HEK293 (cell line): ENCODE results near the gene VAV3.

Experiments
- CTCF ChIA-PET: fragments of 350-600 bp; formaldehyde crosslinking; extraction: SDS; loops from one replicate; lab custom pipeline; 2021; ENCODE audit warnings: antibody characterized with exemption; lab: Yijun Ruan, JAX
- POLR2A ChIA-PET: fragments of 300-600 bp; formaldehyde crosslinking; extraction: SDS; loops from one replicate; lab custom pipeline; 2020; ENCODE audit warnings: antibody characterized with exemption, inconsistent platforms; lab: Yijun Ruan, JAX
- H3K27ac ChIP-seq: fragments of 200-500 bp; sonication (Bioruptor generic); 2 replicates; pipeline ENCODE4 v1.5.1; 2014; ENCODE audit warnings: low read depth, low read length, control low read depth, inconsistent platforms; ENCODE audit errors: extremely low read depth
- H3K36me3 ChIP-seq, 2 experiments: fragments of 200-500 bp in 1 of 2; sonication (Bioruptor generic) in 1 of 2; 1 replicate in 1 of 2; 2 replicates in 1 of 2; pipeline ENCODE4 v1.5.1; 2014 to 2017; ENCODE audit warnings: inconsistent platforms in 2 of 2, low read length in 2 of 2; ENCODE audit not compliant: control insufficient read depth in 2 of 2, insufficient read depth in 1 of 2
- H3K4me1 ChIP-seq: fragments of 200-500 bp; sonication (Bioruptor generic); 2 replicates; pipeline ENCODE4 v1.5.1; 2014; ENCODE audit warnings: mild to moderate bottlenecking, low read length, inconsistent platforms; ENCODE audit not compliant: control insufficient read depth, insufficient read depth
- H3K4me3 ChIP-seq: 2 replicates; pipeline ENCODE4 v1.5.1; 2011; ENCODE audit warnings: low read depth, mild to moderate bottlenecking, control low read depth, low read length, moderate library complexity
- H3K9me3 ChIP-seq: fragments of 200-500 bp; sonication (Bioruptor generic); 2 replicates; pipeline ENCODE4 v1.5.1; 2014; ENCODE audit warnings: low read depth, low read length, inconsistent platforms; ENCODE audit not compliant: control insufficient read depth, insufficient read depth
- BCL11A ChIP-seq: fragments of 450-650 bp; formaldehyde crosslinking; IDR thresholded peaks from 2 replicates; pipeline ENCODE4 v1.5.1; 2016; ENCODE audit warnings: low read depth, missing biosample characterization, missing genetic modification characterization
- EGR2 ChIP-seq: fragments of 450-650 bp; formaldehyde crosslinking; IDR thresholded peaks from 2 replicates; pipeline ENCODE4 v1.5.1; 2016; ENCODE audit warnings: low read depth, missing biosample characterization, missing genetic modification characterization
- SCRT1 ChIP-seq: fragments of 450-650 bp; formaldehyde crosslinking; IDR thresholded peaks from 2 replicates; pipeline ENCODE4 v1.5.1; 2016; ENCODE audit warnings: missing biosample characterization, missing genetic modification characterization, borderline replicate concordance
- ZBTB21 ChIP-seq: fragments of 450-650 bp; formaldehyde crosslinking; IDR thresholded peaks from 2 replicates; pipeline ENCODE4 v1.5.1; 2017; ENCODE audit warnings: missing biosample characterization, missing genetic modification characterization
- ZBTB48 ChIP-seq: fragments of 450-650 bp; formaldehyde crosslinking; IDR thresholded peaks from 2 replicates; pipeline ENCODE4 v1.5.1; 2016; ENCODE audit warnings: missing biosample characterization, missing genetic modification characterization
- ZEB2 ChIP-seq: fragments of 450-650 bp; formaldehyde crosslinking; IDR thresholded peaks from 2 replicates; pipeline ENCODE4 v1.5.1; 2016; ENCODE audit warnings: missing biosample characterization, missing genetic modification characterization
- ZFHX2 ChIP-seq: fragments of 450-650 bp; formaldehyde crosslinking; conservative IDR thresholded peaks from 2 replicates; pipeline ENCODE4 v1.5.1; 2016; ENCODE audit warnings: missing biosample characterization, missing genetic modification characterization
- ZNF175 ChIP-seq: fragments of 450-650 bp; formaldehyde crosslinking; IDR thresholded peaks from 2 replicates; pipeline ENCODE4 v1.5.1; 2016; ENCODE audit warnings: missing biosample characterization, missing genetic modification characterization
- ZNF214 ChIP-seq: fragments of 450-650 bp; formaldehyde crosslinking; IDR thresholded peaks from 2 replicates; pipeline ENCODE4 v1.5.1; 2017; ENCODE audit warnings: missing biosample characterization, mild to moderate bottlenecking, missing genetic modification characterization, borderline replicate concordance
- ZNF221 ChIP-seq: fragments of 450-650 bp; formaldehyde crosslinking; IDR thresholded peaks from 2 replicates; pipeline ENCODE4 v1.5.1; 2017; ENCODE audit warnings: missing biosample characterization, missing genetic modification characterization, borderline replicate concordance
- ZNF24 ChIP-seq: fragments of 450-650 bp; formaldehyde crosslinking; IDR thresholded peaks from 2 replicates; pipeline ENCODE4 v1.5.1; 2016; ENCODE audit warnings: missing biosample characterization, missing genetic modification characterization
- ZNF354C ChIP-seq: fragments of 450-650 bp; formaldehyde crosslinking; IDR thresholded peaks from 2 replicates; pipeline ENCODE4 v1.5.1; 2016; ENCODE audit warnings: missing biosample characterization, missing genetic modification characterization, low read depth, borderline replicate concordance
- ZNF423 ChIP-seq: fragments of 450-650 bp; formaldehyde crosslinking; IDR thresholded peaks from 2 replicates; pipeline ENCODE4 v1.5.1; 2016; ENCODE audit warnings: missing biosample characterization, missing genetic modification characterization
- ZNF426 ChIP-seq: fragments of 450-650 bp; formaldehyde crosslinking; IDR thresholded peaks from 2 replicates; pipeline ENCODE4 v1.5.1; 2017; ENCODE audit warnings: missing biosample characterization, missing genetic modification characterization, mild to moderate bottlenecking, inconsistent platforms, moderate library complexity
- ZNF510 ChIP-seq: fragments of 450-650 bp; formaldehyde crosslinking; IDR thresholded peaks from 2 replicates; pipeline ENCODE4 v1.5.1; 2018; ENCODE audit warnings: mild to moderate bottlenecking, missing genetic modification characterization, missing biosample characterization; ENCODE audit not compliant: insufficient replicate concordance
- ZNF530 ChIP-seq: fragments of 450-650 bp; formaldehyde crosslinking; IDR thresholded peaks from 2 replicates; pipeline ENCODE4 v1.5.1; 2016; ENCODE audit warnings: low read depth, missing biosample characterization, missing genetic modification characterization
- ZNF561 ChIP-seq: fragments of 450-650 bp; IDR thresholded peaks from 2 replicates; pipeline ENCODE4 v1.5.1; 2018; ENCODE audit warnings: missing biosample characterization, missing genetic modification characterization, borderline replicate concordance
- ZNF596 ChIP-seq: fragments of 450-650 bp; IDR thresholded peaks from 2 replicates; pipeline ENCODE4 v1.5.0; 2018; ENCODE audit warnings: missing biosample characterization, mild to moderate bottlenecking, missing genetic modification characterization, moderate library complexity
- ZNF768 ChIP-seq: fragments of 450-650 bp; formaldehyde crosslinking; IDR thresholded peaks from 2 replicates; pipeline ENCODE4 v1.5.1; 2018; ENCODE audit warnings: missing biosample characterization, mild to moderate bottlenecking, missing genetic modification characterization
- ZNF792 ChIP-seq: fragments of 450-650 bp; formaldehyde crosslinking; IDR thresholded peaks from 2 replicates; pipeline ENCODE4 v1.5.1; 2016; ENCODE audit warnings: missing biosample characterization, missing genetic modification characterization
- ZSCAN30 ChIP-seq: fragments of 450-650 bp; IDR thresholded peaks from 2 replicates; pipeline ENCODE4 v1.5.1; 2018; ENCODE audit warnings: missing biosample characterization, mild to moderate bottlenecking, missing genetic modification characterization, moderate library complexity
- TF ChIP-seq, protein P1 (sequence below): fragments of 450-650 bp; formaldehyde crosslinking; IDR thresholded peaks from 2 replicates; pipeline ENCODE4 v1.5.1; 2016; ENCODE audit warnings: missing biosample characterization, missing genetic modification characterization
- TF ChIP-seq, protein P2 (sequence below): fragments of 450-650 bp; formaldehyde crosslinking; IDR thresholded peaks from 2 replicates; pipeline ENCODE4 v1.5.1; 2016; ENCODE audit warnings: missing biosample characterization, missing genetic modification characterization
- TF ChIP-seq, protein P3 (sequence below): fragments of 450-650 bp; formaldehyde crosslinking; IDR thresholded peaks from 2 replicates; pipeline ENCODE4 v1.5.1; 2016; ENCODE audit warnings: missing biosample characterization, missing genetic modification characterization, borderline replicate concordance
- TF ChIP-seq, protein P4 (sequence below): fragments of 450-650 bp; formaldehyde crosslinking; IDR thresholded peaks from 2 replicates; pipeline ENCODE4 v1.5.1; 2016; ENCODE audit warnings: missing biosample characterization, missing genetic modification characterization, low read depth
- TF ChIP-seq, protein P5 (sequence below): fragments of 450-650 bp; formaldehyde crosslinking; IDR thresholded peaks from 2 replicates; pipeline ENCODE4 v1.5.1; 2016; ENCODE audit warnings: missing biosample characterization, missing genetic modification characterization

VAV3 gene

DNA sequence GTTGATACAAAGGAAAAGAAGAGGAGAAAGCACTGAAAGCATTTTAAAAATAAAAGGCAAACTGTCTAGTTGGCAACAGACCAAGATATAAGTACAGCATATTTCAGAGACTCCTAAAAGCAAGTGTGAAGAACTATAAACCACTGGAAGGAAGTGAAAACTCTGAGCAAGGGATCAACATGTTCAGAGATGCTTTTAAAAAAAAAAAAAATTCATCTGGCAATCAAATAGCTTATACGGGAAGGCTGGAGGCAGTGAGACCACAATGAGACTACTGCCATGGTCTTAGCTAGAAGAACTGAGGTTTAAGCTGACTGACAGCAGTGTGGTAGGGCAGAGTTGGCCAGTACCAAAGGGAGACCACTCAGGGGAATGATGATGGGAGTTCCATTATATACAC lies 124.3 kb downstream of the VAV3 start:
- H3K4me3 ChIP-seq = no peak overlapping the region
- ChIA-PET POLR2A (no interaction called here), CTCF (no interaction called here)
- no peak overlapping the region for H3K27ac ChIP-seq
- H3K4me1 ChIP-seq = no peaks in the 10 kb centered on the region
- no peaks in the 10 kb centered on the region for H3K36me3 ChIP-seq
- no peak for TF ChIP-seq ZNF423
- TF ChIP-seq, protein P1, sequence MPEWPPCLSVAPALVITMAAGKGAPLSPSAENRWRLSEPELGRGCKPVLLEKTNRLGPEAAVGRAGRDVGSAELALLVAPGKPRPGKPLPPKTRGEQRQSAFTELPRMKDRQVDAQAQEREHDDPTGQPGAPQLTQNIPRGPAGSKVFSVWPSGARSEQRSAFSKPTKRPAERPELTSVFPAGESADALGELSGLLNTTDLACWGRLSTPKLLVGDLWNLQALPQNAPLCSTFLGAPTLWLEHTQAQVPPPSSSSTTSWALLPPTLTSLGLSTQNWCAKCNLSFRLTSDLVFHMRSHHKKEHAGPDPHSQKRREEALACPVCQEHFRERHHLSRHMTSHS (tag by site-specific recombination) = no peak
- no peak for TF ChIP-seq ZFHX2
- TF ChIP-seq ZNF426 = no peak
- TF ChIP-seq ZEB2 (tag by site-specific recombination) = no peak
- no peak for TF ChIP-seq ZBTB48 (tag by site-specific recombination)
- TF ChIP-seq ZNF792 (tag by site-specific recombination) = no peak
- no peak for TF ChIP-seq ZNF214 (tag by site-specific recombination)
- no peak for TF ChIP-seq ZNF354C (tag by site-specific recombination)
- no peak for TF ChIP-seq SCRT1 (tag by site-specific recombination)
- H3K9me3 ChIP-seq = no peaks in the 10 kb centered on the region

DNA sequence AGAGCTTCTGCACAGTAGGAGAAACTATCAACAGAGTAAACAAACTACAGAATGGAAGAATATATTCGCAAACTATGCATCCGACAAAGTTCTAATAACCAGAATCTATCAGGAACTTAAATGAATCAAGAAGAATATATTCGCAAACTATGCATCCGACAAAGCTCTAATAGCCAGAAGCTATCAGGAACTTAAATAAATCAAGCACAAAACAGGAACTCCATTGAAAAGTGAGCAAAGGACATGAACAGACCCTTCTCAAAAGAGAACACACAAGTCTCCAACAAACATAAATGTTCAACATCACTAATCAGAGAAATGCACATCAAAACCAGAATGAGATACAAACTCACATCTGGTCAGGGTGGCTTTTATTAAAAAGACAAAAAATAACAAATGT lies 126.9 kb downstream of the VAV3 start:
- POLR2A ChIA-PET = no interaction called here
- Histone ChIP-seq H3K4me3 (no peak overlapping the region), H3K36me3 (no peaks in the 10 kb centered on the region), H3K9me3 (no peaks in the 10 kb centered on the region), H3K27ac (no peak overlapping the region), H3K4me1 (no peaks in the 10 kb centered on the region)
- CTCF ChIA-PET = no interaction called here
- TF ChIP-seq ZNF530 (tag by site-specific recombination) = no peak
- TF ChIP-seq, protein P1 (tag by site-specific recombination) = no peak
- no peak for TF ChIP-seq ZNF175
- TF ChIP-seq ZNF510 (tag by site-specific recombination) = no peak
- no peak for TF ChIP-seq ZNF221 (tag by site-specific recombination)
- TF ChIP-seq ZNF596 (tag by site-specific recombination) = no peak
- TF ChIP-seq ZNF24 (tag by site-specific recombination) = no peak
- TF ChIP-seq, protein P2, sequence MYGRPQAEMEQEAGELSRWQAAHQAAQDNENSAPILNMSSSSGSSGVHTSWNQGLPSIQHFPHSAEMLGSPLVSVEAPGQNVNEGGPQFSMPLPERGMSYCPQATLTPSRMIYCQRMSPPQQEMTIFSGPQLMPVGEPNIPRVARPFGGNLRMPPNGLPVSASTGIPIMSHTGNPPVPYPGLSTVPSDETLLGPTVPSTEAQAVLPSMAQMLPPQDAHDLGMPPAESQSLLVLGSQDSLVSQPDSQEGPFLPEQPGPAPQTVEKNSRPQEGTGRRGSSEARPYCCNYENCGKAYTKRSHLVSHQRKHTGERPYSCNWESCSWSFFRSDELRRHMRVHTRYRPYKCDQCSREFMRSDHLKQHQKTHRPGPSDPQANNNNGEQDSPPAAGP (tag by site-specific recombination) = no peak
- TF ChIP-seq ZNF768 = no peak
- TF ChIP-seq ZNF561 = no peak
- TF ChIP-seq, protein P3, sequence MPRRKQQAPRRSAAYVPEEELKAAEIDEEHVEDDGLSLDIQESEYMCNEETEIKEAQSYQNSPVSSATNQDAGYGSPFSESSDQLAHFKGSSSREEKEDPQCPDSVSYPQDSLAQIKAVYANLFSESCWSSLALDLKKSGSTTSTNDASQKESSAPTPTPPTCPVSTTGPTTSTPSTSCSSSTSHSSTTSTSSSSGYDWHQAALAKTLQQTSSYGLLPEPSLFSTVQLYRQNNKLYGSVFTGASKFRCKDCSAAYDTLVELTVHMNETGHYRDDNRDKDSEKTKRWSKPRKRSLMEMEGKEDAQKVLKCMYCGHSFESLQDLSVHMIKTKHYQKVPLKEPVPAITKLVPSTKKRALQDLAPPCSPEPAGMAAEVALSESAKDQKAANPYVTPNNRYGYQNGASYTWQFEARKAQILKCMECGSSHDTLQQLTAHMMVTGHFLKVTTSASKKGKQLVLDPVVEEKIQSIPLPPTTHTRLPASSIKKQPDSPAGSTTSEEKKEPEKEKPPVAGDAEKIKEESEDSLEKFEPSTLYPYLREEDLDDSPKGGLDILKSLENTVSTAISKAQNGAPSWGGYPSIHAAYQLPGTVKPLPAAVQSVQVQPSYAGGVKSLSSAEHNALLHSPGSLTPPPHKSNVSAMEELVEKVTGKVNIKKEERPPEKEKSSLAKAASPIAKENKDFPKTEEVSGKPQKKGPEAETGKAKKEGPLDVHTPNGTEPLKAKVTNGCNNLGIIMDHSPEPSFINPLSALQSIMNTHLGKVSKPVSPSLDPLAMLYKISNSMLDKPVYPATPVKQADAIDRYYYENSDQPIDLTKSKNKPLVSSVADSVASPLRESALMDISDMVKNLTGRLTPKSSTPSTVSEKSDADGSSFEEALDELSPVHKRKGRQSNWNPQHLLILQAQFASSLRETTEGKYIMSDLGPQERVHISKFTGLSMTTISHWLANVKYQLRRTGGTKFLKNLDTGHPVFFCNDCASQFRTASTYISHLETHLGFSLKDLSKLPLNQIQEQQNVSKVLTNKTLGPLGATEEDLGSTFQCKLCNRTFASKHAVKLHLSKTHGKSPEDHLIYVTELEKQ = no peak
- TF ChIP-seq, protein P4, sequence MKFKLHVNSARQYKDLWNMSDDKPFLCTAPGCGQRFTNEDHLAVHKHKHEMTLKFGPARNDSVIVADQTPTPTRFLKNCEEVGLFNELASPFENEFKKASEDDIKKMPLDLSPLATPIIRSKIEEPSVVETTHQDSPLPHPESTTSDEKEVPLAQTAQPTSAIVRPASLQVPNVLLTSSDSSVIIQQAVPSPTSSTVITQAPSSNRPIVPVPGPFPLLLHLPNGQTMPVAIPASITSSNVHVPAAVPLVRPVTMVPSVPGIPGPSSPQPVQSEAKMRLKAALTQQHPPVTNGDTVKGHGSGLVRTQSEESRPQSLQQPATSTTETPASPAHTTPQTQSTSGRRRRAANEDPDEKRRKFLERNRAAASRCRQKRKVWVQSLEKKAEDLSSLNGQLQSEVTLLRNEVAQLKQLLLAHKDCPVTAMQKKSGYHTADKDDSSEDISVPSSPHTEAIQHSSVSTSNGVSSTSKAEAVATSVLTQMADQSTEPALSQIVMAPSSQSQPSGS = no peak
- TF ChIP-seq BCL11A = no peak
- no peak for TF ChIP-seq EGR2 (tag by site-specific recombination)
- TF ChIP-seq ZSCAN30 (tag by site-specific recombination) = no peak
- no peak for TF ChIP-seq ZNF214 (tag by site-specific recombination)
- TF ChIP-seq, protein P5, sequence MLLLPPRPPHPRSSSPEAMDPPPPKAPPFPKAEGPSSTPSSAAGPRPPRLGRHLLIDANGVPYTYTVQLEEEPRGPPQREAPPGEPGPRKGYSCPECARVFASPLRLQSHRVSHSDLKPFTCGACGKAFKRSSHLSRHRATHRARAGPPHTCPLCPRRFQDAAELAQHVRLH (tag by site-specific recombination) = no peak
- no peak for TF ChIP-seq ZBTB21 (tag by site-specific recombination)
